Activated naive CD4-positive, alpha-beta T cell treated with anti-CD3 and anti-CD28 coated beads, Interleukin-2, amount 50 U/mL, for 16 hours (primary cell): ENCODE data around the gene ATP10A.

Source experiments
- DNase-seq: peaks from one replicate; pipeline ENCODE4 v3.0.0-alpha.2; 2020

Gene ATP10A

GRCh38 chr15:25863111-25863967 lies at the start of gene ATP10A:
ATP10A (minus strand) TSS chr15:25863327; CDS start chr15:25863096, 231 bp downstream.
- DNase-seq = peak; percentile 45

GRCh38 chr15:25912035-25912434 lies 48.9 kb upstream of the ATP10A start:
- DNase-seq = no peak

- no peak for DNase-seq
Measured at GRCh38 chr15:25910832-25911231, 47.7 kb upstream of the ATP10A start.

GRCh38 chr15:25909806-25910205 lies 46.7 kb upstream of the ATP10A start:
- no peak for DNase-seq

- DNase-seq = no peak
Measured at GRCh38 chr15:25909325-25909724, 46.2 kb upstream of the ATP10A start.

- peak; percentile 49 for DNase-seq
Measured at GRCh38 chr15:25905140-25905539, 42.0 kb upstream of the ATP10A start.

GRCh38 chr15:25903024-25903581 lies 40.0 kb upstream of the ATP10A start:
- DNase-seq = no peak

- DNase-seq = no peak
Measured at GRCh38 chr15:25901811-25902605, 38.9 kb upstream of the ATP10A start.

- no peak for DNase-seq
Measured at GRCh38 chr15:25900901-25901300, 37.8 kb upstream of the ATP10A start.

GRCh38 chr15:25900431-25900830 lies 37.3 kb upstream of the ATP10A start:
- DNase-seq = no peak

- no peak for DNase-seq
Measured at GRCh38 chr15:25899870-25900269, 36.7 kb upstream of the ATP10A start.

- no peak for DNase-seq
Measured at GRCh38 chr15:25897658-25898057, 34.5 kb upstream of the ATP10A start.

GRCh38 chr15:25894371-25894902 lies 31.3 kb upstream of the ATP10A start:
- no peak for DNase-seq

- no peak for DNase-seq
Measured at GRCh38 chr15:25893596-25893995, 30.5 kb upstream of the ATP10A start.

- no peak for DNase-seq
Measured at GRCh38 chr15:25892126-25892525, 29.0 kb upstream of the ATP10A start.

- DNase-seq = no peak
Measured at GRCh38 chr15:25891081-25891480, 28.0 kb upstream of the ATP10A start.

GRCh38 chr15:25890529-25890928 lies 27.4 kb upstream of the ATP10A start:
- no peak for DNase-seq

- DNase-seq = no peak
Measured at GRCh38 chr15:25887870-25888269, 24.7 kb upstream of the ATP10A start.

GRCh38 chr15:25886498-25887140 lies 23.5 kb upstream of the ATP10A start:
- no peak for DNase-seq

- no peak for DNase-seq
Measured at GRCh38 chr15:25884370-25884769, 21.2 kb upstream of the ATP10A start.

GRCh38 chr15:25883463-25884259 lies 20.5 kb upstream of the ATP10A start:
- DNase-seq = no peak

GRCh38 chr15:25882466-25882865 lies 19.3 kb upstream of the ATP10A start:
- no peak for DNase-seq
